Right lobe of liver (tissue), 4 donors: Measurements from ENCODE around the gene PIM3.
A peak's percentile ranks its signal among the peaks of the same experiment; 100 is the strongest.

ENCODE experiments used
- POLR2A ChIP-seq: fragments of 450-650 bp; IDR thresholded peaks from one replicate; pipeline ENCODE4 v1.6.1; 2017; ENCODE audit warnings: antibody characterized with exemption, mild to moderate bottlenecking
- TF ChIP-seq, protein P1 (sequence below), 4 donors: fragments of 200-600 bp in 3 of 4; fragments of 450-650 bp in 1 of 4; IDR thresholded peaks; one replicate each; pipeline versions ENCODE4 v1.5.1 to v1.8.0; 2016 to 2022; ENCODE audit warnings: antibody characterized with exemption in 4 of 4, mild to moderate bottlenecking in 2 of 4
- donor health status: DM: no; HTN: no; CAD: no.
- donor health status: DM: no; HTN: no; CAD: no.
- donor health status: DM: no; HTN: yes; CAD: no.

DNA sequence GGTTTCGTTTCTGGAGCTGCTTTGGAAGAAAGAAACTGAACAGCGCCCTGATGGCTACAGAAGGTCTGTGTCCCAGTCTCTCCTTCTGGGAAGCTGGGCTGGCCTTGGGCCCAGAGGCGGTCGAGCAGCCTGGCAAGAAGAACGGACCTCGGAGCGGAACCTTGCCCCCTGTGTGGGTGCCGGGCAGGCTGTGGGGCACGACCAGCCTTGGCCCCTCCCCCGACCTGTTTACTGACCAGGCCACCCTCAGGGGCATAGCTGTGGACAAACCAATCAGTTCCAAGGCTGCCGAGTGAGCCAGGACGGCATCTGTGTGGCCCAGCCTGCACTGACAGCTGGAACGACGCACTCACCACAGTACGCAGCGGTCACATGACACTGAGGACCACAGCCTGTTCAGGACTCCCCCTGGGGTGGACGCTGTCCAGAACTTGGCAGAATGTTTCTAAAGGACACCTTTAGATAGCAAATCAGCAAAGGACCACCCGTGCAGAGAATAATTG is 7.2 kb downstream of the PIM3 start:
- TF ChIP-seq, protein P1, sequence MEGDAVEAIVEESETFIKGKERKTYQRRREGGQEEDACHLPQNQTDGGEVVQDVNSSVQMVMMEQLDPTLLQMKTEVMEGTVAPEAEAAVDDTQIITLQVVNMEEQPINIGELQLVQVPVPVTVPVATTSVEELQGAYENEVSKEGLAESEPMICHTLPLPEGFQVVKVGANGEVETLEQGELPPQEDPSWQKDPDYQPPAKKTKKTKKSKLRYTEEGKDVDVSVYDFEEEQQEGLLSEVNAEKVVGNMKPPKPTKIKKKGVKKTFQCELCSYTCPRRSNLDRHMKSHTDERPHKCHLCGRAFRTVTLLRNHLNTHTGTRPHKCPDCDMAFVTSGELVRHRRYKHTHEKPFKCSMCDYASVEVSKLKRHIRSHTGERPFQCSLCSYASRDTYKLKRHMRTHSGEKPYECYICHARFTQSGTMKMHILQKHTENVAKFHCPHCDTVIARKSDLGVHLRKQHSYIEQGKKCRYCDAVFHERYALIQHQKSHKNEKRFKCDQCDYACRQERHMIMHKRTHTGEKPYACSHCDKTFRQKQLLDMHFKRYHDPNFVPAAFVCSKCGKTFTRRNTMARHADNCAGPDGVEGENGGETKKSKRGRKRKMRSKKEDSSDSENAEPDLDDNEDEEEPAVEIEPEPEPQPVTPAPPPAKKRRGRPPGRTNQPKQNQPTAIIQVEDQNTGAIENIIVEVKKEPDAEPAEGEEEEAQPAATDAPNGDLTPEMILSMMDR (IDR thresholded peaks at IDR 0.05), result no peak
- TF ChIP-seq POLR2A, result peak; percentile 76
